Spleen (tissue), 11 donors: ENCODE data around the gene NUP210. TPM values are rescaled to one million over a fixed set of nuclear protein-coding genes. Genes with fewer than 3 reads are reported as not detected.
A peak's percentile ranks its signal among the peaks of the same experiment; 100 is the strongest.

Source experiments
- DNase-seq: peaks from one replicate; pipeline ENCODE4 v3.0.0-alpha.2; 2020
- H3K27ac ChIP-seq, 8 donors: fragments of 200-600 bp; sonication (generic) in 7 of 8; 1 replicate in 4 of 8; 2 replicates in 4 of 8; pipeline versions ENCODE4 v1.5.0 to v1.8.0; 2016 to 2021; ENCODE audit warnings: inconsistent platforms in 4 of 8, mild to moderate bottlenecking in 4 of 8, moderate library complexity in 1 of 8
- H3K27me3 ChIP-seq, 7 donors: fragments of 200-600 bp; sonication (generic) in 6 of 7; replicated peaks in 1 of 7; 1 replicate in 4 of 7; 2 replicates in 3 of 7; pipeline versions ENCODE4 v1.5.0 to v1.8.0; 2016 to 2021; ENCODE audit warnings: inconsistent platforms in 3 of 7, mild to moderate bottlenecking in 1 of 7
- H3K36me3 ChIP-seq, 6 donors: fragments of 200-600 bp; sonication (generic) in 5 of 6; 1 replicate in 4 of 6; 2 replicates in 2 of 6; pipeline versions ENCODE4 v1.5.0 to v1.8.0; 2016 to 2021; ENCODE audit warnings: inconsistent platforms in 2 of 6
- H3K4me1 ChIP-seq, 6 donors: fragments of 200-600 bp; sonication (generic) in 5 of 6; 1 replicate in 3 of 6; 2 replicates in 3 of 6; pipeline versions ENCODE4 v1.5.0 to v1.8.0; 2016 to 2021; ENCODE audit warnings: inconsistent platforms in 3 of 6
- H3K4me3 ChIP-seq, 8 donors: fragments of 200-600 bp; sonication (generic) in 7 of 8; 1 replicate in 4 of 8; 2 replicates in 4 of 8; pipeline versions ENCODE4 v1.5.0 to v1.8.0; 2016 to 2021; ENCODE audit warnings: inconsistent platforms in 4 of 8, mild to moderate bottlenecking in 4 of 8, moderate library complexity in 2 of 8
- H3K9me3 ChIP-seq, 8 donors: fragments of 200-600 bp; sonication (generic) in 7 of 8; 1 replicate in 4 of 8; 2 replicates in 4 of 8; pipeline versions ENCODE4 v1.5.0 to v1.8.0; 2016 to 2021; ENCODE audit warnings: inconsistent platforms in 4 of 8
- CTCF ChIP-seq, 11 experiments: fragments of 200-600 bp in 7 of 11; fragments of 450-650 bp in 4 of 11; sonication (generic) in 4 of 11; IDR thresholded peaks in 8 of 11; conservative IDR thresholded peaks in 3 of 11; 1 replicate in 7 of 11; 2 replicates in 4 of 11; pipeline versions ENCODE4 v1.4.0 to v1.8.0; 2016 to 2021; ENCODE audit warnings: antibody characterized with exemption in 11 of 11, inconsistent platforms in 4 of 11, mild to moderate bottlenecking in 1 of 11
- POLR2A ChIP-seq, 3 donors: fragments of 450-650 bp; IDR thresholded peaks; one replicate each; pipeline ENCODE4 v1.5.1; 2017; ENCODE audit warnings: antibody characterized with exemption in 3 of 3, mild to moderate bottlenecking in 1 of 3
- POLR2AphosphoS5 ChIP-seq, 3 donors: sonication (generic); formaldehyde crosslinking; IDR thresholded peaks; one replicate each; pipeline ENCODE4 v1.5.1; 2017; ENCODE audit warnings: antibody characterized with exemption in 3 of 3
- WGBS, 5 donors: extraction: QIAGEN DNeasy Blood & Tissue Kit in 3 of 5; methylation state at CpG; one replicate each; pipeline versions ENCODE4 v1.1.5 to v1.1.7; 2013 to 2018; 5-methylcytosine and 5-hydroxymethylcytosine counted together
- intact Hi-C: fragments of 100-400 bp; cut with DNase I; formaldehyde crosslinking; loops from one replicate; pipeline ENCODE4 v1.15.0; 2023; ENCODE audit warnings: low total_unique reads
- polyA plus RNA-seq, 3 donors: library from polyadenylated mRNA; stranded (reverse); fragments of 200-250 nt; gene quantifications; one replicate each; pipeline ENCODE4 v1.2.1, GENCODE V29; 2013
- total RNA-seq, 7 donors: library from RNA; depleted of rRNA in 3 of 7; stranded (reverse); fragments of >200 nt in 3 of 7; fragmentation: NEBNext Ultra II Directional in 4 of 7; extraction: Animal tissue kit (Norgen Biotek cat#: 25700) in 4 of 7; gene quantifications; one replicate each; pipeline versions ENCODE4 v1.1.0 to v1.2.1, GENCODE V29; 2016 to 2021
- donor health status: healthy with polysubstance abuse.
- donor health status: DM: no; HTN: no; CAD: no; lungs with moderate emphysema.
- donor health status: DM: no; HTN: no; CAD: no.
- donor health status: Bipolar disorder and iron deficiency.
- donor health status: healthy.
- donor health status: DM: no; HTN: no; CAD: no.
- donor health status: DM: yes; HTN: yes; CAD: no.

Gene NUP210
- total and polyA plus RNA-seq, 10 donors = 20.1 to 76.8 (median 58.2) TPM

- H3K27ac ChIP-seq = no peak overlapping the region
- no peak overlapping the region for H3K4me3 ChIP-seq
- no peaks in the 10 kb centered on the region for H3K9me3 ChIP-seq
- intact Hi-C loops = no loop called here
- H3K27me3 ChIP-seq = no peaks in the 10 kb centered on the region
- H3K36me3 ChIP-seq = peaks cover 0 to 17% (median under 1%) of the 10 kb centered on the region in 6 donors
- peak in 10 of 11 experiments; percentile 35 to 66 (median 49) for TF ChIP-seq CTCF (IDR thresholded peaks at IDR 0.05 in 8 of 11, conservative IDR thresholded peaks at IDR 0.05 in 3 of 11)
- TF ChIP-seq POLR2A (IDR thresholded peaks at IDR 0.05) = no peak
- TF ChIP-seq POLR2AphosphoS5 (IDR thresholded peaks at IDR 0.05) = no peak
- 21 to 49% (median 25%) methylated on average over 6 of the region's 6 CpGs for WGBS, 5 donors
- DNase-seq = peak; percentile 66
- no peaks in the 10 kb centered on the region for H3K4me1 ChIP-seq
Observed at GRCh38 chr3:13308380-13308801, 111.7 kb downstream of the NUP210 start.

GRCh38 chr3:13307041-13307440 lies 113.1 kb downstream of the NUP210 start:
- 82 to 92% (median 90%) methylated on average over 11 of the region's 11 CpGs for WGBS, 5 donors
- Histone ChIP-seq H3K27ac (no peak overlapping the region), H3K9me3 (no peaks in the 10 kb centered on the region), H3K36me3 (peaks cover 0 to 9% (median 0%) of the 10 kb centered on the region in 6 donors), H3K4me3 (no peak overlapping the region), H3K4me1 (no peaks in the 10 kb centered on the region), H3K27me3 (no peaks in the 10 kb centered on the region)
- TF ChIP-seq POLR2AphosphoS5 (IDR thresholded peaks at IDR 0.05) (no peak), CTCF (IDR thresholded peaks at IDR 0.05 in 8 of 11, conservative IDR thresholded peaks at IDR 0.05 in 3 of 11) (no peak), POLR2A (IDR thresholded peaks at IDR 0.05) (no peak)
- DNase-seq = peak; percentile 27
- intact Hi-C loops = no loop called here

GRCh38 chr3:13305623-13306022 lies 114.5 kb downstream of the NUP210 start:
- H3K27me3 ChIP-seq = peaks cover 0 to 10% (median 0%) of the 10 kb centered on the region in 7 donors
- intact Hi-C loops = no loop called here
- 77 to 100% (median 81%) methylated on average over 1 to 4 of the region's 4 CpGs for WGBS, 5 donors
- H3K27ac ChIP-seq = no peak overlapping the region
- H3K36me3 ChIP-seq = peaks cover 0 to 7% (median 0%) of the 10 kb centered on the region in 6 donors
- no peaks in the 10 kb centered on the region for H3K4me1 ChIP-seq
- DNase-seq = peak; percentile 51
- no peaks in the 10 kb centered on the region for H3K9me3 ChIP-seq
- H3K4me3 ChIP-seq = no peak overlapping the region
- TF ChIP-seq POLR2A (IDR thresholded peaks at IDR 0.05) (no peak), POLR2AphosphoS5 (IDR thresholded peaks at IDR 0.05) (no peak), CTCF (IDR thresholded peaks at IDR 0.05 in 8 of 11, conservative IDR thresholded peaks at IDR 0.05 in 3 of 11) (no peak)

- TF ChIP-seq CTCF (IDR thresholded peaks at IDR 0.05 in 8 of 11, conservative IDR thresholded peaks at IDR 0.05 in 3 of 11) (no peak), POLR2AphosphoS5 (IDR thresholded peaks at IDR 0.05) (no peak), POLR2A (IDR thresholded peaks at IDR 0.05) (no peak)
- intact Hi-C loops = no loop called here
- Histone ChIP-seq H3K27ac (no peak overlapping the region), H3K27me3 (peaks cover 0 to 22% (median 0%) of the 10 kb centered on the region in 7 donors), H3K4me1 (no peaks in the 10 kb centered on the region), H3K4me3 (no peak overlapping the region), H3K36me3 (no peaks in the 10 kb centered on the region), H3K9me3 (no peaks in the 10 kb centered on the region)
- DNase-seq = peak; percentile 44
- 64 to 93% (median 83%) methylated on average over 5 to 6 of the region's 6 CpGs for WGBS, 5 donors
Observed at GRCh38 chr3:13303410-13303809, 116.7 kb downstream of the NUP210 start.
